HepG2 (cell line): ENCODE measurements around the gene TLR3. TPM values are rescaled to one million over a fixed set of nuclear protein-coding genes. Genes with fewer than 3 reads are reported as not detected.
"Not testable (repeated sequence)": the region's sequence is repeated elsewhere in the genome, so short reads cannot be mapped to it uniquely, and the experiment has no call there.

Source experiments
- ATAC-seq: fragments of 200-7000 bp; cut with Tn5 transposase; 3 replicates; pipeline ENCODE4 v1.9.1; 2020; ENCODE audit warnings: mild to moderate bottlenecking, moderate library complexity
- BruUV-seq: library from RNA; stranded (reverse); fragments of 400-500 nt; replicated peaks from 2 replicates; lab custom pipeline; 2021; lab: Mats Ljungman, UMichigan
- CTCF ChIA-PET: fragments of 300-600 bp; formaldehyde crosslinking; extraction: SDS; loops from one replicate; lab custom pipeline; 2021; ENCODE audit warnings: low total read pairs, inconsistent platforms, low intra/inter-chr PET ratio; lab: Yijun Ruan, JAX
- POLR2A ChIA-PET: fragments of 350-600 bp; sonication (Branson Sonifier 250); formaldehyde crosslinking; loops from one replicate; lab custom pipeline; 2020; ENCODE audit warnings: antibody characterized with exemption, inconsistent platforms; lab: Yijun Ruan, JAX
- DNase-seq: peaks from one replicate; pipeline ENCODE4 v3.0.0-alpha.2; 2015; ENCODE audit warnings: low spot score
- FAIRE-seq: peaks from 3 replicates; lab custom pipeline; 2011; peaks lifted over from hg19 to GRCh38; lab: Jason Lieb, UNC
- H2AFZ ChIP-seq: one replicate; pipeline ENCODE4 v1.6.1; 2011; ENCODE audit warnings: low read length, inconsistent platforms
- H3K27ac ChIP-seq: fragments of 300-600 bp; 3 replicates; pipeline ENCODE4 v1.8.0; 2011; ENCODE audit warnings: mixed run types, mild to moderate bottlenecking, mixed read lengths, low read length, inconsistent platforms; ENCODE audit not compliant: insufficient read depth; ENCODE audit errors: extremely low read length
- H3K27me3 ChIP-seq, 2 experiments: fragments of 200-600 bp in 1 of 2; 2 replicates in 1 of 2; 3 replicates in 1 of 2; pipeline versions ENCODE4 v1.6.0 to v1.8.0; 2011; ENCODE audit warnings: low read length in 2 of 2, mild to moderate bottlenecking in 2 of 2, moderate library complexity in 2 of 2, inconsistent platforms in 1 of 2; ENCODE audit not compliant: insufficient read depth in 2 of 2, control insufficient read depth in 1 of 2
- H3K36me3 ChIP-seq, 2 experiments: fragments of 200-600 bp in 1 of 2; replicated peaks in 1 of 2; 2 replicates in 1 of 2; 3 replicates in 1 of 2; pipeline versions ENCODE4 v1.5.1 to v1.8.0; 2011; ENCODE audit warnings: low read length in 2 of 2, inconsistent platforms in 1 of 2; ENCODE audit not compliant: insufficient read depth in 2 of 2, control insufficient read depth in 1 of 2
- H3K4me1 ChIP-seq: 2 replicates; pipeline ENCODE4 v1.5.1; 2012; ENCODE audit warnings: low read length, inconsistent platforms; ENCODE audit not compliant: insufficient read depth
- H3K4me2 ChIP-seq: 2 replicates; pipeline ENCODE4 v1.6.0; 2011; ENCODE audit warnings: low read depth, low read length, inconsistent platforms
- H3K4me3 ChIP-seq, 3 experiments: fragments of 200-600 bp in 1 of 3; sonication (generic), shearing (Covaris generic) in 1 of 3; replicated peaks in 1 of 3; 2 replicates each; pipeline ENCODE4 v1.5.1; 2011 to 2016; ENCODE audit warnings: low read length in 3 of 3, inconsistent platforms in 2 of 3, low read depth in 2 of 3, mild to moderate bottlenecking in 2 of 3, control low read depth in 1 of 3, mixed read lengths in 1 of 3; ENCODE audit not compliant: insufficient read depth in 1 of 3
- H3K79me2 ChIP-seq: one replicate; pipeline ENCODE4 v1.6.1; 2011; ENCODE audit warnings: low read length, inconsistent platforms; ENCODE audit not compliant: insufficient read depth
- H3K9ac ChIP-seq: 2 replicates; pipeline ENCODE4 v1.6.0; 2011; ENCODE audit warnings: mild to moderate bottlenecking, low read depth, low read length, inconsistent platforms; ENCODE audit not compliant: insufficient read depth
- H3K9me3 ChIP-seq: 2 replicates; pipeline ENCODE4 v1.5.1; 2012; ENCODE audit warnings: mild to moderate bottlenecking, low read length
- H4K20me1 ChIP-seq: 2 replicates; pipeline ENCODE4 v1.6.0; 2011; ENCODE audit warnings: inconsistent platforms, mild to moderate bottlenecking, low read length, moderate library complexity; ENCODE audit not compliant: insufficient read depth
- HCFC1 ChIP-seq: fragments of 150-350 bp; IDR thresholded peaks from 2 replicates; pipeline ENCODE4 v1.6.1; 2014; ENCODE audit warnings: low read depth, low read length
- NFKBIZ ChIP-seq: IDR thresholded peaks from 2 replicates; pipeline ENCODE4 v1.6.1; 2018; ENCODE audit warnings: missing genetic modification reagents, missing compliant biosample characterization
- SAP130 ChIP-seq: IDR thresholded peaks from 2 replicates; pipeline ENCODE4 v1.6.1; 2016; ENCODE audit warnings: low read depth
- SATB2 ChIP-seq: sonication (generic); formaldehyde crosslinking; IDR thresholded peaks from 2 replicates; pipeline ENCODE4 v1.5.0; 2020; ENCODE audit warnings: missing genetic modification reagents
- SKI ChIP-seq: fragments of 450-650 bp; IDR thresholded peaks from one replicate; pipeline ENCODE4 v1.6.1; 2018; ENCODE audit warnings: mild to moderate bottlenecking; ENCODE audit not compliant: partially characterized antibody
- TBX2 ChIP-seq: sonication (generic); formaldehyde crosslinking; IDR thresholded peaks from 2 replicates; pipeline ENCODE4 v1.5.0; 2020; ENCODE audit warnings: missing genetic modification reagents, mild to moderate bottlenecking, borderline replicate concordance
- ZNF263 ChIP-seq: sonication (generic); formaldehyde crosslinking; IDR thresholded peaks from 2 replicates; pipeline ENCODE4 v1.4.0; 2020; ENCODE audit warnings: missing genetic modification reagents
- WGBS: methylation state at CpG from one replicate; pipeline ENCODE4 v1.1.6; 2017; ENCODE audit warnings: low lambda C conversion rate; 5-methylcytosine and 5-hydroxymethylcytosine counted together
- in situ Hi-C: cut with HindIII; loops from 2 replicates; pipeline ENCODE4 v1.10.0; 2017; ENCODE audit warnings: low pct_unique_long_range_greater_than_20kb; ENCODE audit not compliant: extremely low pct_ligation_motif_present
- intact Hi-C: fragments of 100-400 bp; cut with micrococcal nuclease; formaldehyde crosslinking; loops from one replicate; pipeline ENCODE4 v1.10.0; 2022; ENCODE audit not compliant: unreplicated experiment
- polyA plus RNA-seq, 8 experiments: library from polyadenylated mRNA; depleted of rRNA in 3 of 8; stranded (reverse) in 7 of 8; unstranded in 1 of 8; fragments of >200 nt; fragmentation: Illumina TruSeq in 4 of 8; extraction: Trizol in 4 of 8; gene quantifications; 2 replicates each; pipeline versions ENCODE4 v1.2.1 to v1.2.3, GENCODE V29; 2011 to 2016; ENCODE audit warnings: low read depth in 4 of 8, missing spikeins in 1 of 8, mixed read lengths in 1 of 8; ENCODE audit not compliant: insufficient read depth in 1 of 8
- total RNA-seq, 5 experiments: library from RNA; depleted of rRNA; stranded (reverse); fragments of >200 nt; fragmentation: Illumina TruSeq; extraction: Trizol; gene quantifications; 2 replicates each; pipeline ENCODE4 v1.2.3, GENCODE V29; 2016; ENCODE audit warnings: low read depth in 1 of 5
- TF ChIP-seq, protein P1 (sequence below): sonication (generic); formaldehyde crosslinking; IDR thresholded peaks from 2 replicates; pipeline ENCODE4 v1.5.0; 2020; ENCODE audit warnings: mild to moderate bottlenecking, missing genetic modification reagents

Gene TLR3
- total and polyA plus RNA-seq, 2 of the 13 experiments (the other 11 are each of a cell fraction or from before 2014, with no cell fraction given): 0.11 to 0.38 TPM

- Histone ChIP-seq H4K20me1 (no peaks in the 10 kb centered on the region), H3K79me2 (no peaks in the 10 kb centered on the region), H3K27ac (no peak overlapping the region), H3K4me3 (no peak overlapping the region), H3K27me3 (peaks cover 1 to 17% of the 10 kb centered on the region in 2 experiments; a peak in 4 of 5 replicates), H3K4me2 (peak overlapping the region; percentile 50), H2AFZ (no peak overlapping the region), H3K9ac (no peak overlapping the region), H3K36me3 (no peaks in the 10 kb centered on the region), H3K4me1 (peaks cover 12% of the 10 kb centered on the region; the same call in 1 of the 2 replicates), H3K9me3 (peaks cover 6% of the 10 kb centered on the region)
- WGBS: 0% methylated on average over 3 of the region's 16 CpGs
- ChIA-PET POLR2A (no interaction called here), CTCF (no interaction called here)
- intact Hi-C loops: loop anchor here (2.0 to 10.0 kb wide), 2 partner anchors 399 to 1295 kb away; no protein-coding TSS in a partner anchor
- FAIRE-seq: no peak
- peak; percentile 59 for ATAC-seq
- TF ChIP-seq, protein P1, sequence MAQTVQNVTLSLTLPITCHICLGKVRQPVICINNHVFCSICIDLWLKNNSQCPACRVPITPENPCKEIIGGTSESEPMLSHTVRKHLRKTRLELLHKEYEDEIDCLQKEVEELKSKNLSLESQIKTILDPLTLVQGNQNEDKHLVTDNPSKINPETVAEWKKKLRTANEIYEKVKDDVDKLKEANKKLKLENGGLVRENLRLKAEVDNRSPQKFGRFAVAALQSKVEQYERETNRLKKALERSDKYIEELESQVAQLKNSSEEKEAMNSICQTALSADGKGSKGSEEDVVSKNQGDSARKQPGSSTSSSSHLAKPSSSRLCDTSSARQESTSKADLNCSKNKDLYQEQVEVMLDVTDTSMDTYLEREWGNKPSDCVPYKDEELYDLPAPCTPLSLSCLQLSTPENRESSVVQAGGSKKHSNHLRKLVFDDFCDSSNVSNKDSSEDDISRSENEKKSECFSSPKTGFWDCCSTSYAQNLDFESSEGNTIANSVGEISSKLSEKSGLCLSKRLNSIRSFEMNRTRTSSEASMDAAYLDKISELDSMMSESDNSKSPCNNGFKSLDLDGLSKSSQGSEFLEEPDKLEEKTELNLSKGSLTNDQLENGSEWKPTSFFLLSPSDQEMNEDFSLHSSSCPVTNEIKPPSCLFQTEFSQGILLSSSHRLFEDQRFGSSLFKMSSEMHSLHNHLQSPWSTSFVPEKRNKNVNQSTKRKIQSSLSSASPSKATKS (CRISPR knock-in tag): no peak
- TF ChIP-seq ZNF263 (CRISPR knock-in tag): peak; percentile 56; the same call in 1 of the 2 replicates
- no peak for DNase-seq
- in situ Hi-C loops: loop anchor here (25.0 kb wide), 2 partner anchors 577 to 1002 kb away; partner anchors contain the start of gene CCDC110
- no TSS peak for BruUV-seq
These were observed 29.3 kb upstream of the TLR3 start for GRCh38 chr4:186039697-186040096.

- no peak for FAIRE-seq
- no peak for TF ChIP-seq HCFC1
- no peak for TF ChIP-seq TBX2 (CRISPR knock-in tag)
- TF ChIP-seq NFKBIZ (CRISPR knock-in tag): no peak
- TF ChIP-seq SATB2 (CRISPR knock-in tag): no peak
- no peak for TF ChIP-seq SKI
- TF ChIP-seq SAP130: no peak
- no peak overlapping the region for H3K27ac ChIP-seq
- no peaks in the 10 kb centered on the region for H3K9me3 ChIP-seq
- intact Hi-C loops: no loop called here
- no peak overlapping the region for H2AFZ ChIP-seq
- POLR2A ChIA-PET: no interaction called here
- no peaks in the 10 kb centered on the region for H3K79me2 ChIP-seq
- no TSS peak for BruUV-seq
- no peaks in the 10 kb centered on the region for H3K36me3 ChIP-seq
- CTCF ChIA-PET: no interaction called here
- 41% methylated on average over 10 of the region's 12 CpGs for WGBS
- no peak for DNase-seq
- no peaks in the 10 kb centered on the region for H4K20me1 ChIP-seq
- no peak overlapping the region for H3K4me3 ChIP-seq
- no peak overlapping the region for H3K4me2 ChIP-seq
- no peak for ATAC-seq
- in situ Hi-C loops: loop anchor here (25.0 kb wide), 2 partner anchors 578 to 1003 kb away; partner anchors contain the start of gene CCDC110
- peaks cover 12% of the 10 kb centered on the region; the same call in 1 of the 2 replicates for H3K4me1 ChIP-seq
- H3K27me3 ChIP-seq: peaks cover 1 to 17% of the 10 kb centered on the region in 2 experiments; a peak in 4 of 5 replicates
- no peak overlapping the region for H3K9ac ChIP-seq
These were observed 28.6 kb upstream of the TLR3 start for GRCh38 chr4:186040316-186040715.

DNA sequence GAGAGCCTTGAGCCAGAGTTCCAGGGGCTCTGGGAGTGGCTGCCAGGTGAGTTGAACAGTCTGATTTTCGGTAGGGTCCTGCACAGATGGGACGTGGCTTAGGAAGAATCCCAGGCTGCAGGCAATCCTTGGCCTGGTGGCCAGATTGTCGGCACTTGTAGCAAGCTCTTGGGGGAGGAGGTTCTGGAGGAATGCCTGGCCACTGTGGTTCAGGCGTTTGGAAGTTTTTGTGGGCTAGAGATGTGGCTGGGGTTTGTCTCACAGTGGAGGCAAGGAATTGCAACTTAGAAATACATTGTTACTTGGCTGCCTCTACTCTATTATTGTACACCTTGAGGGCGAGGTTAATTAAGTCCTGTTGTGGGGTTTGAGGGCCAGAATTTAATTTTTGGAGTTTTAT is 21.5 kb upstream of the TLR3 start:
- POLR2A ChIA-PET, H3K4me3 ChIP-seq, H3K9ac ChIP-seq, BruUV-seq, intact Hi-C loops, H3K4me2 ChIP-seq, H3K79me2 ChIP-seq, H4K20me1 ChIP-seq, FAIRE-seq, H3K4me1 ChIP-seq, ATAC-seq, H3K27ac ChIP-seq, H2AFZ ChIP-seq, H3K27me3 ChIP-seq, DNase-seq, CTCF ChIA-PET, H3K36me3 ChIP-seq, H3K9me3 ChIP-seq: not testable (repeated sequence)
- in situ Hi-C loops: loop anchor here (25.0 kb wide), 2 partner anchors 585 to 1010 kb away; partner anchors contain the start of gene CCDC110
- WGBS: 2% methylated on average over 3 of the region's 5 CpGs
